ENCODE data around the gene MRPL46.
A peak's percentile ranks its signal among the peaks of the same experiment; 100 is the strongest.

Gene MRPL46

DNA sequence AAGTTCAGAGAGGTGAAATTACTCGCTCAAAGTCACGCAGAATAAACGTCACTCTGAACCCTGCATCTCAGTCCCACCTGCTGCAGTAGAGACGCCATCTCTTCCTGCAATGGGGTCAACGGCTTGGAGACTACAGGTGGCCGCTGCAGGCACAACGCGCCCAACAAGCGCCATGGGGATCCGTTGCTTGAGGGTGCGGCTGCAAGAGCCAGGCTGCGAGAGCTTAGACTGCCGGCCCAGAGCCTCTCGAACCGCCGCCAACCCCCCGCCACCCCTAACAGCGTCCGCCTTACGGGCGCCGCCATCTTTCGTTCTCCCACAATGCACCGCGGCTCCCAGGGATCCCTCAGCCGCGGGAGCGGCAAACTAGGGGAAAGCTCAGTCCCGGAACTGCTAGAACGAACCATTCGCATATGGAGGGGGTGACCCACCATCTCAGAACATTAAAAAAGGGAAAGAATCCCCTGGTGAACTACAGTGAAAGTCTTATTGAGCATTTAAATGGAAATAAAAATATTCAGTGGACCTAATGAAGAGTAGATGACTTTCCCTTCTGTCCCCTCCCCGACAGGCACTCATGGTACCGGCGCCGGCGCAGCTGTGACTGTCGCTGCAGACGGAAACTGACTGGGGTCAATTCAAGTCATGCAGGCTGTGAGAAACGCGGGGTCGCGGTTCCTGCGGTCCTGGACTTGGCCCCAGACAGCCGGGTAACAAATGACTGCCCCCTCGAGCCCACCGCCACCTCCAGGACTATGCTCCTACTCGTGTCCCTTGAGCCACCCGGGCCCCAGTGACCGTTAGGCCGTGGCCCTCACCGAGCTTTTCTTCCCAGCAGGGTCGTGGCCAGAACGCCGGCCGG is at the start of gene MRPL46, which contains the start of gene MRPS11:
Gene MRPL46, minus strand, starts transcription at position 316 of the 862 bp plus-strand sequence. Its CDS starts 11 bp downstream, at position 305.
Gene MRPS11, plus strand, starts transcription at position 636 of the 862 bp plus-strand sequence. Its CDS starts 10 bp downstream, at position 646.
- peak; percentile 92 for DNase-seq

- no peak for DNase-seq
Observed at GRCh38 chr15:88513195-88513594, 46.0 kb upstream of the MRPL46 start.

DNA sequence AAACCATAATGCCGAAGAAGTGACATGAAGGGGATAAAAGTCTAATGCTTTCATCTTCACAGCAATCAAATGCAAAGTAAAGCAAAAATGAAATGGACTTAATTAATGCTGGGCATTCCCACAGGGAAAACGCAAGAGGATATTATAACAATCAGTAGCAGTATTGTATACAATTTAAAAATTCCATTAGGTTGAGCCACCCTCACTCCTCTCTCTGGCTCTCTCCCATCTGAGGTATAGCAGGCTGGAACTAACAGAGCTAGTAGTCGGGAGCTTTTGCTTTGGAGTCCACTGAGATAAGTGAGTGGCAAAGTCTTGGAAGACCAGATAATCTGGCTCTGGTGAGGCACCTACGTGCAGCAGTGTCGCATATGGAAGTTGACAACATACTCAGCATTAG is 45.4 kb upstream of the MRPL46 start:
- DNase-seq: no peak

GRCh38 chr15:88512078-88512477 is 44.9 kb upstream of the MRPL46 start:
- no peak for DNase-seq

- no peak for DNase-seq
Observed at GRCh38 chr15:88511161-88511560, 44.0 kb upstream of the MRPL46 start.

DNA sequence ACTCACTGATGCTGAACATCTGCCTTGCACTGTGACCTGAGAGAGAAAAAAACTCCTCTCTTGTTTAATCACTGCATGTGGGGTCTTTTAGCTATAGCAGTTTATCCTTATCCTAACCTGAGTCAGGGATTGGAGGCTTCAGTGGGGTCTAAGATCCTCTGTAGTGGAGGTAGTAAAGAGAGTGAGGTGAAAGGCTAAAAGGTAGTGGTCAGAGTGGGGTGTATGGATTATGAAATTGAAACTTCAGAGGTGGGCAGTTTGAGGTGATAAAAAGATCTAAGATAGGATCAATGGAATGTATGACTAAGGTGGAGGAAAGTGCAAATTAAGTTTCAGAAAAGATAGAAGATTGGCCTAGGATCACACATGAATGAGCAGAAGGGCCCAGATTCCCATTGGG is 42.8 kb upstream of the MRPL46 start:
- DNase-seq: no peak

DNA sequence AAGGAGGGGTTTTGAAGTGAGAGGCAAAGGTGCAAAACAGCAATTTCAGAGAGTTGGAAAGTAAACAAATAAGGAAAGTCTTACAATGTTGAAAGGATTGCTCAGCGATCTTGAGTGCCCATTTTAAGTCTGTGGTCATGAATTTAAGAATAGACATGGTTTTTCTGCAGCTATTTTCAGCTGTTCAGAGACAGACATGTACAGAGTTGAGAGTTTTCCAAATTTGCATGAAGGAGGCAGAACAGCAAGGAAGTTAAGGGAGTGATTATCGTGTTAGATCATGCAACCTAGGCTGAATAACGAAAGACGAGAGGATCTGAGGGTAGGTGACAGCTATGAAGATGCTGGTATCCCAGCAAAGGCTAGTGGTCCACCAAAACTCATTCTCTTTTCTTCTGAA is 42.1 kb upstream of the MRPL46 start:
- no peak for DNase-seq

DNA sequence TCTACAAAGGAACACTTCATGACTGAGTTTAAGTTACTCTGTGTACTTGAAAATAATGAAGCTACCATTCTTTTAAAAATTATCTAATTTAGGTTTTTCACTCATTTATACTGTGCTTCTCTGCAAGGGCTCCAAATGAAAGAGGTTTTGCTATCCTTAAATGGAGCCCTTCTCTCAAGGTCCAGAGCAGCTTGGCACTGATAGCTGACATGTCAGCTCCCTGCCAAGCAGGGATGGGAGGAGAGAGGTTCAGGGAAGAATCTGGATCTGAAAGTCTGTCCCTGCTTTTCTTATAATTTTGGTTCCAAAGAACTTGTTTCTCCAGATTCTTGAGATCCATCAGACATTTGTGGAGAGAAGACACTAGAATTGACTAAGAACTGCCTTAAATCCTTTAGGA is 39.4 kb upstream of the MRPL46 start:
- DNase-seq: no peak

DNA sequence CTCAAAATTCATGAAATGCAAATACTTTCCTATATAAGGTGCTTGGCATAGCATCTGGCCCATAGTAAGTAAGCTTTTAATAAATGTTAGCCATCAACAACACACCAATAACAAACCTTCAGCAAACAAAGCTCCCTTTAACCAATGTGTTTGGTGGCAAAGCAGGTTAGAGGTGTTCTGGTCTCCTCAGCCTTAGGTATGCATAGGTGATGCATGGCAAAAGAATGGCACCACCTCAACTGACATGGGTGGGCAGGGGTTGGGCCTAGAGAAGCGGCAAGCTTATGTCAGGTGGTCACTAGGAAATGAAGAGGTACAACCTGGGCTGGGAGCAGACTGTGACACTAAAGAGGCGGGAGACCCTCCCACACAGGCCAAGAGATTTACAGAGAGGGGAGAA is 38.5 kb upstream of the MRPL46 start:
- no peak for DNase-seq

DNA sequence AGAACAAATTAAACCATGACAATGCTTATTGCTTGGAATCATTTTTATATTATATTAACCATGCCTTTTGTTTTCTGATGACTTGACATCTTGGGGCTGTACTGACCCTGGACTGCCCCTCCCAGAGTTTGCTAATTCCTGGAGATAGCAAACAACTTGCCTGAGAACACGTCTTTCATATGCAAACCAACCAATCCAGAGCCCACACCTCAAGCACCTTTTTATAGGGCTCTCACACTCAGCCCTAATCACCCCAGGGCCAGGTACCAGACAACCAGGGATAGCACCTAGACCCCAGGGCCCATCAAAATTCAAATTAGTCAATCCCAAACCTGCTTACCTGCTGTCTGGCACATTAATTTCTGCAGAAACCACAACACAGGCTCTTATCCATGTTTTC is 37.3 kb upstream of the MRPL46 start:
- DNase-seq: no peak

GRCh38 chr15:88498996-88499395 is 31.8 kb upstream of the MRPL46 start:
- DNase-seq: no peak

DNA sequence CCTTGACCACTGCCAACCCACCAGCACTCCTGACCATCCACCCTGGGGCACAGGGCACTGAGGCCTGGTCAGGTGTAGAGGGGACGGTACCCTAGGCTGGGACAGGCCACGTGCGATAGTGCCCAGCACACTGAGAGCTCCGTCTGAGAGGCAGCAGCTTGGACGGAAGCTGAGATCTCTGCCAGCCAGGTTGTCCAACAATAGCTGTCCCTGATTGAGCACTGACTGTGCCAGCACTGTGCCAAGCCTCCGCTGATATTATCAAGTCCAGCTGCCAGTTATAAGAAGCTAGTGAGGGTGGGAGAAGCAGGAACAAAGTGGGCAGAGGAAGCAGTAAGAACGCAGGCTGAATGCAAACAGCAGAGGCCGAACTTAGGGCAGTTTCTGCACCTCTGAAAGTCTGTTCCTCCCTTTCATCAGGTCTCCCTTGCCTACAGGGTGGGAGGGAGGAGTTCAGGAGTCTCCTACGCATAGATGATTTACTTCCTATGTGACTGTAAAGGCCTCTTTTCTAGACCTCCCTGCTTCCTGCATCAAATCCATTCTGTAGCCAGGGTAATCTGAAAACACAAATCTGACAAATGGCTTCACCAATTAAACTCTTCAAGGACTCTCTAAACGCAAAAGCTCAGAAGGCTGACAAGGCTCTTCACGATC is 30.0 kb upstream of the MRPL46 start:
- DNase-seq: no peak

GRCh38 chr15:88493844-88494243 is 26.7 kb upstream of the MRPL46 start:
- no peak for DNase-seq

GRCh38 chr15:88491158-88491557 is 24.0 kb upstream of the MRPL46 start:
- no peak for DNase-seq

DNA sequence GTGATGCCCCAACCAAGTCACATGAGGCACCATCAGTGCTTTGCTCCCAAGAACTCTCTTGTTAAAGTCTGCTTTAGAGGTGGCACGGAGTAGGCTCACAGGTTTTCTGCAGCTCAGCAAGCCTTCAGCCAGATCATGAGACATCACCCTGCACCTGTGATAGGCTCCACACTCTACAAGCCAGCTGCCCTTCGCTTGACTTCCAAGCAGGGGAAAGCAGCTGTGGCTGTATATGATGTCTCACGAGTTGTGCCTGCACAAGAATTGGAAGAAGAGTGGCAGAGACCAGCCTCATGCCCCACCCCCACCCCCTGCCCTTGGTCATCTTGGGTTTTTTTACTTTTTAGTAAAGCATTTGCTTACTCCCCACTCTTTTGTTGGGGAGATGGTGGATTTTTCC is 22.8 kb upstream of the MRPL46 start:
- DNase-seq: no peak

- no peak for DNase-seq
Observed at GRCh38 chr15:88489321-88489720, 22.1 kb upstream of the MRPL46 start.

DNA sequence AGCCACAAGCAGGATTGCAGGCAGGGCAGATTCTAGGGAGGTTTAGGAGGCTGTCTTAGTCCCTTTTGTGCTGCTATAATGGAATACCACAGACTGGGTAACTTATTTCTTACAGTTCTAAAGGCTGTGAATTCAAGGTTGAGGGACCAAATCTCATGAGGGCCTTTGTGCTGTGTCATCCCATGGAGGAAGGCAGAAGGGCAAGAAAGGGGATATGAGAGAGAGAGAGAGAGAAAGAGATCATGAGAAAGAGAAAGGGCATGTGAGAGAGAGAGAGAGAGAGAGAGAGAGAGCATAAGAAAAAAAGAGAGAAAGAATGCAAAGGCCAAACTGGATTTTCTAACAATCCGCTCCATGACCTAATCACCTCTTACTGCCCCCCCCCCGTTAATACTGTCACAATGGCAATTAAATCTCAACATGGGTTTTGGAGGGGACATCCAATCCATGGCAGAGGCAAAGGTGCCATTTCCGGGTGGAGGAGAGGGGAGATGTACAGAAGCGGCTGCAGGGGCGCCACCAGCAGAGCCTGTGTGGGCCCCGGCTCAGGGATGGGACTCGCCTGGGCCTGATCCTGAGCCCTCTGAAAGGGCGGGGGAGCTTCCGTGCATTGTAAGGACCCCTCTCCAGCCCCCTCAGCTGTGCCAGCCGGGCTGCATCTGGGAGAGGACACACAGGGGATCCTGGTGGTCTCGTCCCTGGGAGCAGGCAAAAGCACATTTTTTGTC is 20.8 kb upstream of the MRPL46 start:
- no peak for DNase-seq

DNA sequence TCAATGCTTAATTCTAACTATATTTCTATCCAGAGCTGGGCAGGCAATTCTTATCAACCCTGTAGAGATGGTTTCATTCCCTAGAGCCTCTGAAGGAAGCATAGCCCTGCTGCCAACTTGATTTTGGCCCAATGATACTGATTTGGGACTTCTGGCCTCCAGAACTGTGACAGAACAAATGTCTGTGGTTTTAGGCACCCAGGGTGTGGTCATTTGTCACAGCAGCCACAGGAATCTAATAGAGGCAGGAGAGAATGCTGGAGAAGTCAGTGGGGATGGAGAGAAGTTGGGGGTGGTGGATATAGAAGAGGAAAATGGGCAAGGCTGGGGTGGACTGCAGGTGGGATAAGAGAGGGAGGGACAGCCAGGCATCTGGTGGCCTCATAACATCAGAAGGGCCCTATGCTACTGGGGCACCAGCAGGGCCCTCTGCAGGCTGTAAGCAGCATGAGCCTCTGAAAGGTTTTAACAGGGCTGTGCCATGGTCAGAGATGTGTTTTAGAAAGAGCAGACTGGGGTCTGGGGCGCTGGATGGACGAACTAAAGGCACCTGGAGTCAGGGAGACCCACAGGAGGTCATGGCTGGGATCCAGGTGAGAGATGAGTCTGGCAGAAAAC is 20.1 kb upstream of the MRPL46 start:
- DNase-seq: no peak

GRCh38 chr15:88484682-88485331 is 17.6 kb upstream of the MRPL46 start:
- no peak for DNase-seq

- no peak for DNase-seq
Observed at GRCh38 chr15:88482263-88482662, 15.1 kb upstream of the MRPL46 start.

DNA sequence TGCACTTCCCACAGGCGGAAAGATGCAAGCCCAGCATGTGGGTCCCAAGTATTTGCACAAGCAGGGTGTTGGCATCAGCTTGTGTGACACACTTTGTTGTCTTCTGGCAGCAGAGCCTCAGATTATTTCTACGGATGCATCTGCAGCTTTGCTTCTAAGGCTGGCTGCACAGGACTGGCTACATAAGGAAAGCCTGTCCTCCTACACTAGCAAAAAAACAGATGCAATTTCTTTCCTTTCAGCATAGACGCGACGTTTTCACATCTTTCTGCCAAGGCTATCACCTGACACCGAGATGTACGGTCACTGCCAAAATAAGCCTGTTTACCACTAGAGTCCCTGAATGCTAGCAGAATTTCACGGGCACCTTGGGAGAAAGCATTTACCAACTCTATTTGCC is 13.8 kb upstream of the MRPL46 start:
- no peak for DNase-seq

DNA sequence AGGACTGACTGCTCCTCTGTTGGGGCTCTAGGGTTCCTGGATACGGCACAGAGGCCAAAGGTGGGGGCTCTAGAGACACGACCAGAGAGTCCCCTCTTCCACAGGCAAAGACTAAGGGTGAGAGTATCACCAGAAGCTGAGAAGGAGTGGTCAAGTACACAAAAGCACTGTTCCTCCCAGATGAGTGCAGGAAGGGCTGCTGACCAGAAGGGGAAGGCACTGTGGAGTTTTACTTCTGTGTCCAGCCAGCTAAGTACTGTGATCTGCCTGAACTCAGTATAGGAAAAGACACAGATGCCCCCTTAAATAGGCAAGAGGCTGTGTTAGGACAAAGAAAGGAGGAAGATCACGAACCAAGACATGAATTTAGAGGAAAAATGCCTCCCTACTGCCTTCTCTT is 12.0 kb upstream of the MRPL46 start:
- DNase-seq: no peak

- DNase-seq: no peak
Observed at GRCh38 chr15:88477904-88478303, 10.7 kb upstream of the MRPL46 start.
